Vagina (tissue), 2 donors: Measurements from ENCODE around the gene KLC1.

Experiments
- POLR2A ChIP-seq, 2 donors: fragments of 450-650 bp; IDR thresholded peaks; one replicate each; pipeline ENCODE4 v1.6.1; 2017; ENCODE audit warnings: antibody characterized with exemption in 2 of 2, mild to moderate bottlenecking in 2 of 2, moderate library complexity in 2 of 2
- TF ChIP-seq, protein P1 (sequence below), 3 experiments: fragments of 450-650 bp in 2 of 3; fragments of 200-600 bp in 1 of 3; sonication (generic) in 1 of 3; IDR thresholded peaks; one replicate each; pipeline ENCODE4 v1.5.1; 2017 to 2019; ENCODE audit warnings: antibody characterized with exemption in 3 of 3, mild to moderate bottlenecking in 2 of 3, moderate library complexity in 2 of 3

GRCh38 chr14:103734081-103734888 lies 105.3 kb downstream of the KLC1 start:
- TF ChIP-seq, protein P1, sequence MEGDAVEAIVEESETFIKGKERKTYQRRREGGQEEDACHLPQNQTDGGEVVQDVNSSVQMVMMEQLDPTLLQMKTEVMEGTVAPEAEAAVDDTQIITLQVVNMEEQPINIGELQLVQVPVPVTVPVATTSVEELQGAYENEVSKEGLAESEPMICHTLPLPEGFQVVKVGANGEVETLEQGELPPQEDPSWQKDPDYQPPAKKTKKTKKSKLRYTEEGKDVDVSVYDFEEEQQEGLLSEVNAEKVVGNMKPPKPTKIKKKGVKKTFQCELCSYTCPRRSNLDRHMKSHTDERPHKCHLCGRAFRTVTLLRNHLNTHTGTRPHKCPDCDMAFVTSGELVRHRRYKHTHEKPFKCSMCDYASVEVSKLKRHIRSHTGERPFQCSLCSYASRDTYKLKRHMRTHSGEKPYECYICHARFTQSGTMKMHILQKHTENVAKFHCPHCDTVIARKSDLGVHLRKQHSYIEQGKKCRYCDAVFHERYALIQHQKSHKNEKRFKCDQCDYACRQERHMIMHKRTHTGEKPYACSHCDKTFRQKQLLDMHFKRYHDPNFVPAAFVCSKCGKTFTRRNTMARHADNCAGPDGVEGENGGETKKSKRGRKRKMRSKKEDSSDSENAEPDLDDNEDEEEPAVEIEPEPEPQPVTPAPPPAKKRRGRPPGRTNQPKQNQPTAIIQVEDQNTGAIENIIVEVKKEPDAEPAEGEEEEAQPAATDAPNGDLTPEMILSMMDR (IDR thresholded peaks at IDR 0.05) = no peak
- TF ChIP-seq POLR2A (IDR thresholded peaks at IDR 0.05) = no peak
